SKM-1 (cell line): ENCODE measurements around the gene CACNA1C.
"Not testable (repeated sequence)": the region's sequence is repeated elsewhere in the genome, so short reads cannot be mapped to it uniquely, and the experiment has no call there.

ENCODE experiments used
- DNase-seq: peaks from one replicate; lab custom pipeline; 2025; ENCODE audit not compliant: unreplicated experiment; lab: John Stamatoyannopoulos, UW

Gene CACNA1C

GRCh38 chr12:2467447-2468195 is 414.8 kb downstream of the CACNA1C start:
- DNase-seq = no peak

DNA sequence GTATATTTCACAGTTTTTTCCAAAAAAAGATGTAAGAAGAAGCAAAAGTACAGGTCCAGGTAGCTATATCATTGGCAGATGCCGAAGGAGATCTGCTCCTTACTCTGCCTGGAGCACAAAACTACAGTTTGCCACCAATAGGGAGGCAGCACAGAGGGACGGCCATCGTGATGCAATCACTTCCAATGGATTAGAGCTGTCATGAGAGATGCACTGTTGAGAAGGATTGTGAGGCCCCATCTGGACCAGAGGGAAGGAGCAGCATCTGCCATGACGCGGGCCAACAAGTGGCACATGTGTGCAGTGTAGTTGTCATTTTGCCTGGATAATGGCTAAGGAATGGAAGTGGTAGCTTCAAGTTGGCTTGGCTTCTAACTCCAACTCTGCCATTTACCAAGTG is 423.2 kb downstream of the CACNA1C start:
- no peak for DNase-seq

DNA sequence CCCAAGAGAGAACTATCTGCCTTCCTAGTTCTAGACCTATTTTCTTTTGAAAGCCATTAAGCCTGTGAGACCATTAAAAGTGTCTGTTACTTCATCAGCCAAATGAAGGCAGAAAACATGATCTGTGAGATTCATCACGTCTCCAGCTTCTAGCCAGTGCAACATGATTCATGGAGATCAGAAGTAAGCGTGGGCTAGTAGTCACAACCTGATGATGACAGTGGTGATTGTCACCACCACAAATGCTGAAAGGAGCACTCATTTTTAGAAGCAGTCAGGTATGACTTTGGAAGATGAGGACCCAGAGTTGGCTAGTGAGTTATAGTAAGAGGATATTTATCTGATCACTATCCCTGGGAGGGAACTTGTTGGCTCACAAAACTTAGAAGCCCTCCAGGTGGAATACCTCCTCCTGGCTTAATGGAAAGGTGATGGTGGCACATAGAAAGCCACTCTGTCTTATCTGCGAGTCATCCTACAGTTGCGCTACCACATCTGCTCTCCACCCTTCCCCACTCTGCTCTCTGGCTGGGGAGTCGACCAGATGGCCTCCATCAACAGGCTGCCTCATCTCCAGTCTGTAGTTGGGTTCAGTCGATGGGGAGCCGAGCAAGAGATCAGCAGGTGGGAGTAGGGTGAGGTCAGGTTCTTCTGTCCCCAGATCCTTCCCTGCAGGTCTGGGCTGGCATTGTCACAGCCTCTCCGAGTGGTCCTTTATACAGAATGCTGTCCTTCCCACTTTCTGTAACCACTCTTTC is 424.4 kb downstream of the CACNA1C start:
- no peak for DNase-seq

GRCh38 chr12:2479851-2480535 is 427.2 kb downstream of the CACNA1C start:
- no peak for DNase-seq

GRCh38 chr12:2481346-2481745 is 428.6 kb downstream of the CACNA1C start:
- no peak for DNase-seq

GRCh38 chr12:2481951-2482350 is 429.2 kb downstream of the CACNA1C start:
- no peak for DNase-seq

DNA sequence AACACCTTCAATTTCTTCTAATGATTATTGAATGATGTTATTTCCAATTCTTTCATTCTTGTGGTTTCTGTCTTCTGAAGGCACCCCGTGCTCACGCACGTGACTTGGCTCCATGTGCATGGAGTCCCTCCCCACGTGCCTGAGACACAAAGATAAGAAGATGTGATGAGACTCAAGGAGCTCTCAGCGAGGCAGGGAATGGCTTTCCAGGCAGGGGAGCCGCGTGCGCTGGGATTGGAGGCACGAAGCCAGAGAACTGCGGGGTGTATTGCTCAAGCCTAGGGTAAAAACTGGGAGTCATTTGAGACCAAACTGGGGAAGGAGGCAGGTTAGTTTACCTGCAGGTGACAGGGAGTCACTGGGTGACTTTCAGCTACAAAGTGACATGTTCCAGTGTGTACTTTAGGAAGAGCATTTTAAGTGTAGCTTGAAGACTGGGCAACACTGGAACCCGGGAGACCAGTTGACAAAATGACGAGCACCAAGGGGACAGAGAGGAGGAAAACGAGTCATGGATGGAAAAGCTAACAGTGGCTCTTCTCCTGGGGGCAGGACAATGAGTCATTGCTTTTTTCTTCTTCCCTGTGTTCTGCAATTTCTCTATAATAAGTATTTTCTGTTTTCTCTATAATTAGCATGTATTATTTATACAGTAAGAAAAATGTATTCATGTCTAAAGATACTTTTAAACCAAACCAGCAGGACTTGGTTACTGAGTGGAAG is 430.3 kb downstream of the CACNA1C start:
- DNase-seq = no peak

DNA sequence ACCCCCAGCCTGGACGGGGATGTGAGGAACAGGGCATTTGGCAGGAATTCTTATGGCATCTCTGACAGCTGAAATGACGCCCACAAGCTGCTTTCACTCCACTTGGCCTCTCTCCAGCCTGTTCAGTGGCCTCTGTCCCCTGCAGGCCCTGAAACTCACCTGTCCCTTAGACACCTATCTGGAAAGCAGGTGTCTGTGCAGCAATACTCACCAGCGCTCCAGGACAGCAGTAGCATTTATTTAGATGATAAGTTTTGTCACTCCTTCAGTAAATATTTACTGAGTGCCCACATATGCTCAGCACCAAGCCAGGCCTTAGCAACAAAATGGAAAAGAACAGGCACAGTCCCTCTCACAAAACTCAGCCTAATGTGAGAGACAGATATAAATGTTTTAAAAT is 430.9 kb downstream of the CACNA1C start:
- DNase-seq = no peak

DNA sequence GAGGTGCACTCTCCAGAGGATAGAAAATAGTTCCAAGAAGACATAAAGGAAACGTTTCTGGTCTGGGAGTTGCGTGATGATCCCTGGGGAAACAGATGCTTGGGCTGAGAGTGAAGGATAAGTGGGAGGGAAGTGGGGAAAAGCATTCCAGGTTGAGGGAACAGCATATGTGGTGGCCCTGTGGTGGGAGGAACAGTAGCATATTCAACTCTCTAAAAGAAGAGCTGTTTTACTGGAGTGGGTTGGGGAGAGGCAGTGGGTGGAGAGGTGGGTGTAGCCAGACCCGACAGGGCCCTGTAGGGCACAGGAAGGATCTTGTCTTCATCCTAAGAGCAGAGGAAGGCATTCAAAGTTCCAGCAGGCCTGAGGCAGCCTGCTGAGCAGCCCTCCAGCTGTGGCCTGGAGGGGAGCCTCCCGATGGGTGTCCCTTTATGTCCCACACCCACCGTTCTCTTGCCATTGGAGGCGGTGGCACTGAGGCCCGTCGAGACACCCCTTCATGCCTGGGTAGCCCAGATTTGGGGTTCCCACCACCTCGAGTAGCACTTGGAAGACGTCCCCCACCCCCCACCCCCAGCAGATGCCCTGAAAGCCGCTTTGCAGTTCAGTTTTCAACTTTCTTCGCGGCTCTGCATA is 431.5 kb downstream of the CACNA1C start:
- no peak for DNase-seq

DNA sequence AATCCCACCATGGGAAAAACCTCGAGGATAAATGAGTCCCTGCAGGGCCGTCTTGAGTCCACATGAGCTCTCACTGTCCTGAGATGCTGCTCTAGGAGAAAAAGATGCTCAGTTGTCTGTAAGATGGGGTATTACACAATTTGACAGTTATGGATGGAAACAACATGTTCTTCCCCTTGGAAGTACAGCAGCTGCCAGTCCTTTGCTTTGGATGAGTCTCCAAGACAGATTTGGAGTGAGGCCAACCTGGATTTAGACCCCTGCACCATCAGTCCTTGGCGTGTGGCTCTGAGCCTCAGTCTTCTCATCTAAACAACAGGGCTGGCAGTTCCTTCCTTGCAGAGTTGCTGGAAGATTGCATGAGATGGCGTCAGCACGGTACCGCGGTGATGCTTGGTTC is 432.9 kb downstream of the CACNA1C start:
- no peak for DNase-seq

DNA sequence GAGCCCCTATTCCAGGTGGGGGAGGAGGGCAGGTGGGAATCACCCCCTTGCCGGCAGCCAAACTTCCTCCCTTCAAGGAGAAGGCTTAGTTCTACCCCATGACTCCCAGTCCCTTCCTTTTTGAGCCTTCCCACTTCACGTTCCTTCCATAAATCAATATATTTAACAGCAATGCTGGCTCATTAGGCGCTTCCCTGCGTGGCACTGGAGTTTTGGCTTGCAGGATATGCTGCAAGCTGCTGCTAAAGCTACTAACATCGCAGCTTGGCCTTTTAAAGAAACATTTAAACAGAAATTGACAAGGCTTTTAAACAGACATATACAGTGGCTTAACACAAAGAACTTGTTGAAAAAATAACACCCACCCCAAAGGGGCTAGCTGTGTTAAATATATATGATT is 434.0 kb downstream of the CACNA1C start:
- DNase-seq = no peak

DNA sequence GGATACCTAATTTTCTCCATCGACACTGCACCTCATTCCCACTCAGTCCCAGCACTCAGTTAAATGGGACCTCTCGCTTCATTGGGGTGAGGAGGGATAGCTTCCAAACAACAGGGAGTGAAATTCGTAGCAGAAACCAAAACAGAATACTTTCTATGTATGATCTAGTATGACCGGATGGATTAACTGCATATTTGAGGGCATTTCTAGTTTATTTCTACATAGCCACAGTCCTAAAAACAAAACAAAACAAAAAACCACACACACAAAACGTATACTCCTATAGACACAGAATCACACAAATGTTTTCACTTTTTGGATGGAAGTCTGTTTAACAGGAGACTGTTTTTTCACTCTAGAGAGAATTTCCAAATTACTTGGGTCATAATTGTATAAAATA is 434.5 kb downstream of the CACNA1C start:
- DNase-seq = no peak

- no peak for DNase-seq
These were observed 435.3 kb downstream of the CACNA1C start for GRCh38 chr12:2488131-2488530.

- DNase-seq = no peak
These were observed 435.8 kb downstream of the CACNA1C start for GRCh38 chr12:2488596-2488995.

DNA sequence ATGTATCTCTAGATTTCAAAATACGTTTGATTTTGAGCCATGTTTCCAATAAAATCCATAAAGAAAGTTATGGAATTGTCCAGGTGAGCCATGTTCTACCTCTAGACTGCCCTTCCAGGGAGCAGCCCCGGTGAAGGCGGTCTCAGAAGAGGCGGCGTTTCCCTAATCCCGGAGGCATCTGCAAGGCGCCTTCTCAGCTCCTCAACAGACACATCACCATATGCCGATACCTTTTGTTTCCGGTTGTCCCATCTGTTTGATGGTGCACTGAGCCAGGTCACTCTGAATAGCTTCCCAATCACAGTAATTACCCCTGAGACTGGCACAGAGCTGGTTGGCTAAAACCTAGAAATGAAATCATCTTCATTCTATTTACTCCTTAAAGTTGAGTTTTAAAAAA is 436.5 kb downstream of the CACNA1C start:
- DNase-seq = no peak

GRCh38 chr12:2490831-2491230 is 438.0 kb downstream of the CACNA1C start:
- no peak for DNase-seq

DNA sequence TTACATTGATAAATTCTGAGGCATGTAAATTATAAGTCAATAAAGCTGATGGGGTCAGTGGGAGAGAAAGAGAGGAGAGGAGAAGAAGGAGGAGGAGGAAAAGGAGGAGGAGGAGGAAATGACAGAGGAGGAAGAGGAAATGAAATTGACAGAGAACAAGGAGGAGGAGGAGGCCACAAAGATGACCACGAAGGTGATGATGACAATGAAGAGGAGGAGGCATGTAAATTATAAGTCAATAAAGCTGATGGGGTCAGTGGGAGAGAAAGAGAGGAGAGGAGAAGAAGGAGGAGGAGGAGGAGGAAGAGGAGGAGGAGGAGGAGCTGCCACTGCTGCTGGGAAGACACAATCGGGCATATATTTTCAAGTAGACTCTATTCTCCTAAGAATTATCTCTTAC is 438.6 kb downstream of the CACNA1C start:
- not testable (repeated sequence) for DNase-seq

DNA sequence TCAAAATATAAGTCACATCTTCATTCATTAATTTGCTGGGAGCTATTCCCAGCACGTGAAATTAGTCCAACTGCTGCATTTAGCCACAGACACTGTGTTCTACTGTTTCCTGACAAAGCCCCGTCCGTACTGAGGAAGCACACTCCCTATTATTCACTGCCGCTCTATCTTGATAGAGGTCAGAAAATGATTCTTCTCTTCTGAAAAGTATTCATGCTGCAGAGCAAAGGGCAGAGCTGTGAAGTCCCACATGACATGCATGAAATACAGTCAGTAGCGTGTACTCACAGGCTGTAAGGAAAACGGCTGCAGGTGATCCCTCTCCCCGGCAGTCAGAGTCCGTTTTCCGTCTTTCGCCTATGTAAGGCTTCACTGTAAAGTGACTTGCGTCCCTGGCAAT is 439.4 kb downstream of the CACNA1C start:
- DNase-seq = no peak

DNA sequence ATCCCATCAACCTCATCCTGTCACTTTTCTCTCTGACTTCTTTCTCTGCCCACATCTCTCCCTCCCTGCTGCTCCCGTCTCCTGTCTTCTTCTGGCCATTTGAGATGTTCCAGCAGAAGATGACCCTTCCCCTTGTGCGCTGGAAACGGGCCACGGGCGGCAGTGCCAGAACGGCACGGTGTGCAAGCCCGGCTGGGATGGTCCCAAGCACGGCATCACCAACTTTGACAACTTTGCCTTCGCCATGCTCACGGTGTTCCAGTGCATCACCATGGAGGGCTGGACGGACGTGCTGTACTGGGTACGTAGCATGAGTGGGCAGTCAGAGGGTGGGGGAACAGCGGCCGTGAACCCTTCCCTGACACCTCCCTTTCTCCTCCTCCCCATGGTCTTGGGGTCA is 440.3 kb downstream of the CACNA1C start:
- DNase-seq = no peak

GRCh38 chr12:2494486-2495192 is 441.9 kb downstream of the CACNA1C start:
- no peak for DNase-seq
